Stimulated activated CD8-positive, alpha-beta memory T cell treated with anti-CD3 and anti-CD28 coated beads, Interleukin-7, amount 100 ng/mL, for 1 hour (primary cell): Measurements from ENCODE around the gene DTNB.

Source experiments
- DNase-seq, 2 donors: peaks; one replicate each; pipeline ENCODE4 v3.0.0-alpha.2; 2020; ENCODE audit warnings: low read depth in 2 of 2

The DTNB gene

GRCh38 chr2:25505182-25505581 lies 168.2 kb downstream of the DTNB start:
- DNase-seq = no peak

DNA sequence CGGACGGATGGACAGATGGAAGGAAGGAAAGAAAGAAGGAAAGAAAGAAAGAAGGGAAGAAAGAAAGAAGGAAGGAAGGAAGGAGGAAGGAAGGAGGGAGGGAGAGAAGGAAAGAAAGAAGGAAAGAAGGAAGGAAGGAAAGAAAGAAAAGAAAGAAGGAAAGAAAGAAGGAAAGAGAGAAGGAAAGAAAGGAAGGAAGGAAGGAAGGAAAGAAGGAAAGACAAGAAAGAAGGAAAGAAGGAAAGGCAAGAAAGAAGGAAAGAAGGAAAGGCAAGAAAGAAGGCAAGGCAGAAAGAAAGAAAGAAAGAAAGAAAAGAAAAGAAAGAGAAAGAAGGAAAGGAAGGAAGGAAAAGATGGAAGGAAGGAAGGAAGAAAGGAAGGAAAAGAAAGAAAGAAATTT lies 169.1 kb downstream of the DTNB start:
- DNase-seq = no peak

DNA sequence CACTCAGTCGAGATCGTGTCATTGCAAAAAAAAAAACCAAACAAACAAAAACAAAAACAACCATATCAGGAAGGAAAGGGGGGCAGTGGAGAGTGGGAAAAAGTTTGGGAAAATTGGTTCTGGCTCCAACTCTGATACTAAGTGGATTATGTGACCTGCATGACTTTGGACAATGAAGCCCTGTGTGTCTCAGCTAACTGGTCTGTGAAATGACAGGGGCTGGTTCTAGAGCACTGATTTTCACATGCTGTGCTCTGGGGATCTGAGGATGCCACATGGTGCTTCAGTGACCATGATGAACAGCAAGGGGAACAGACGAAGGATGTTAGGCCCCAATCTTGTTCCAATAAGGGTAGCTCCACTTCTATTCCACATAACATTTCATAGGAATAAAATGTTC lies 174.2 kb downstream of the DTNB start:
- DNase-seq = no peak

GRCh38 chr2:25497918-25498407 lies 175.4 kb downstream of the DTNB start:
- DNase-seq = no peak

DNA sequence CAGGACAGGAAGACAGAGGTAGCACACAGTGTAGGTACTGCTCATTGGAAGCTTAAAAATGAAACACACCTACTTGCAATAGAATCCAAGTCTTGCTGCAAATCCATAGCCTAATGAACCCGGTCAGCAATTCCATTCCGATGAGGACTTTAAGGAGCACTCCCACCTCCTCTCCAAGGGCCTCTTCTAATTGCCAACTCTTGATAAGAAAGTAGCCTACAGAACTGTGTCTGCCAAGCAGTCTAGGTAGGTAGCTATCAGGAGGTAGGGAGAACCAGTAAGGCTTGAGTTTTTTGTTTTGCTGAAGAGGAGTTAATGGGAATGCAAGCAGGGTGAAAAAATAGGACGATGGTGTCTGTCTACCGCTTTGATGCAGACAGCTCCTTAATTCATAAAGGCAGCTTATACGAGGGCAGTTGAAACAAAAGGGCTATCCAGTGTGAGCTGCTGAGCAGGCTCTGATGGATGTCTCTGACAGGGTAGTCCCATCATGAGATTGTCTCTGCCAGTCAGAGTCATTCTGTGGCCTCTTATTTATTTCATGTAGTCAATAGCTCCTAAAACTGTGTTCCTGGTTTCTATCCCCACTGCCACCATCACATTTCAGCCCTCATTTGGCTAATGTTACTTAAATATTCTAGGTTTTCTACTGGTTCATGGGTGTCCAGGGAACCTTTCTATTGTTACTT lies 176.0 kb downstream of the DTNB start:
- DNase-seq = no peak

- no peak for DNase-seq
Observed at GRCh38 chr2:25494616-25495015, 178.8 kb downstream of the DTNB start.

GRCh38 chr2:25493207-25493606 lies 180.2 kb downstream of the DTNB start:
- no peak for DNase-seq

GRCh38 chr2:25492726-25493125 lies 180.7 kb downstream of the DTNB start:
- no peak for DNase-seq

- no peak for DNase-seq
Observed at GRCh38 chr2:25491966-25492532, 181.3 kb downstream of the DTNB start.

- DNase-seq = no peak
Observed at GRCh38 chr2:25491003-25491696, 182.2 kb downstream of the DTNB start.

DNA sequence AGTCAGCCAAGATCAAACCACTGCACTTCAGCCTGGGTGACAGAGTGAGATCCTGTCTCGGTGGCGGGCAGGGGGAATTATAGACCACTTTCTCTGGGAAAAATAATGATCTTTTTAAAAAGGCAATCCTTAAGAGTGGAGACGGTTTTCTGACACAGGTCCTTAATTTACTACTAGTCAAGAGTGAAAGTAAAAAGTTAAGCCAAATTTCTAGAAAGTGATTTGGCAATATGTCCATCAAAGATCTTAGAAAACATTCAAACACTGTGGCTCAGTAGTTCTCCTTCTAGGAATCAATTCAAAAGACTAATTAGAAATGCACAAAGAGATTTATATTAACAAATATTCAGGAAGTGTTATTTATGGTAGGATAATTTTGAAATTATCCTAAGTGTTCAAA lies 183.2 kb downstream of the DTNB start:
- no peak for DNase-seq

GRCh38 chr2:25489631-25490030 lies 183.7 kb downstream of the DTNB start:
- no peak for DNase-seq

GRCh38 chr2:25483607-25484266 lies 189.6 kb downstream of the DTNB start:
- no peak for DNase-seq

- DNase-seq = no peak
Observed at GRCh38 chr2:25482341-25482740, 191.0 kb downstream of the DTNB start.

DNA sequence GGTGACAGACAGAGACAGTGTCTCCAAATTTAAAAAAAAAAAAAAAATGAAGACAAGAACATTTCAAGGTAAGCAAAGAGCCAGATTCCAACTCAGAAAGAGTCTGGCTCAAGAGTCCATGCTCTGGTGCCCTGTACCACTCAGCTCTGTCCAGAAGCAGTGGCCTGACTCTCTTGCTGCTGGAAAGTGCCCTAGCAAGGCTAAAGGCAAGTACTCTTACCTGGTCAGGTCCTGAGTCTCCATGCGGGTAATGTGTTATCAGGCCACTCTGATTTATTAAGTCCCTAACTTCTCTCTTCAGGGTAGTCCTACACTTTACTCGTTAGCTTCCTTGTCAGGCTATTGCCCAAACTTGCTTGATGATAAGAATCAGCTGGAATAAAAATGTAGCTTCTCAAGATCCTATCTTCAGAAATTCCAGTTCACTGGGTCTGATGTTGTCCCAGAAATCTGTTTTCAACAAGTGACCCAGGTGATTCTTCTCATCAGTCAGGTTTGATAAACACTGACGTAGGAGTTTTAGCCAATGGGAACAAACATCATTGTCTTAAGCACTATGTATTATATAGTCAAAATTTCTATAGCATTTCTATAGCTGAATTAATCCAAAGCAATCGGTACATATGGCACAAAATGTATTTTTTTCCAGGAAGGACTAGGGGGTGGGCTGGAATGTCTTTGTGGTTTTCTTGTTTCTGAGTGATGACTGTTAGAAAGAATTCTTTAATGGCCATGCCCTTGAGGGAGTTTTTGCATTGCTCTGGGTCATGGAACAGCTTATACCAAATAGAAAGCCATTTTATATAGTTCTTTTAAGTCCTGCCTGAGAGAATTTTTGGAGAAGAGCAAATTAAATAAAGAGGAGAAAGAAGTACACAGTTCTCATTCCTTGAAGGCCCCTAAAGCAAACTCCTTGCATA lies 191.7 kb downstream of the DTNB start:
- DNase-seq = no peak

DNA sequence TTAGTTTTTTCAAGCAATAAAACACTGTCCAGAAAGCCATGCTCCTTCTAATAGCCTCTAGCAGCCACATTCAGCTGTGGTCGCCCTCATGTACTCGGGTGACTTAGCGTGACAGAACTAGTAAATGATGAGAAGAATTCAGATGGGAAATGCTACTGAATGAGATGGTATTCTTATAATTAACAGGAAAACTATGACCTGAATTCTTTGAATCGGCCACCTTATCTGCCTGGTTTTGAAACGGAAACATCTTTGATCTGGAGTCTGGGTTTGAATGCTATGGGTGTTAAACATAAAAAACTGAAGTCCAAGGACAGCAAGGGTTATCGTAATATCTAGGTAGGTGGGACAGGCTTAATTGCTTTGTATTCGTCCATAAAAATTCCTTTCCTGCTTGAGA lies 192.8 kb downstream of the DTNB start:
- no peak for DNase-seq

DNA sequence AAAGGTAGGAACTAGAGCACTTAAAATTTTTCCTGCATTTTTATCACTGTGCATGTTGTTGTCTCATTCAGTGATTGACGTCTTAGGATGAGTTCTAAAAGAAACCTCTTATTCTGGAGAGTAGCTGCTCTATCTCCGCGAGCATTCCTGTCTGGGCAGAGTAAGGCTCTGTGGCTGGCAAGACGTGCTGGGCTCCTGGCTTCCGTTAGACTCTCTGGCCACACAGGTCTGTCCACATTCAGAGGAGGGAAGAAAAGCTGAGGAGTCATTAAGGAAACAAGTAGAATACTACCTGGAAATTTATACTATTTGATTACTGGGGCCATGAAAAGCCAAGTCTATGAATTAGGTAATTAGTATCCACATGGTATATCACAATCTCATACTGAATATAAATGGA lies 193.6 kb downstream of the DTNB start:
- DNase-seq = no peak

- no peak for DNase-seq
Observed at GRCh38 chr2:25478736-25479135, 194.6 kb downstream of the DTNB start.

DNA sequence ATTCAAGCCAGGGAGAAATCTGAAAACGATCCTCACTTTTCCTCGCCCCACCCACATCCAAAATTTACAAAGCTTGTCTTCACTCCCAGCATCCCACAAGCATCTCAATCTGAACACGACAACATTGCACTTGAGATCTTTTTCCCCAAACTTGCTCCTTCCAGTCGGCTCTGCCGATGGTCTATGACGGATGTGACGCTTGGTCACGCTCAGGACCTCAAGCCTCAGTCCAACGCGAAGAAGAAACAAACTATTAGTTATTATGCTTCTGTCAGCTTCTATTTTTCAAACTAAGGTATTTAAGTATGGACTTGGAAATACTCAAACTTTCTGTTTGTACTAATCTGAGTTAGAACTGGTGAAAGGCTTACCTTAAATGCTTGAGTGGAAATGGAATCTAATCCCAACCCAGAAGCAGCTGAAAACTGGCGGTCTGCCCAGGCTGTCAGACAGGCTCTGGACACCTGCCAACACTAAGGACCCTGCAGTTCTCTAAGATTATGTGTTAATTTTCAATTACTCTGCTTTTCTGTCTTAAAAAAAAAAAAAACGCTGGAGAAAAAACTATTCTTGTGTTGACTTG lies 199.5 kb downstream of the DTNB start:
- no peak for DNase-seq

- DNase-seq = no peak
Observed at GRCh38 chr2:25473131-25473530, 200.2 kb downstream of the DTNB start.

- DNase-seq = no peak
Observed at GRCh38 chr2:25470806-25471205, 202.6 kb downstream of the DTNB start.
